IMR-90 (cell line): Measurements from ENCODE around the gene UNC13B. TPM values are rescaled to one million over a fixed set of nuclear protein-coding genes. Genes with fewer than 3 reads are reported as not detected.

Experiments used
- ATAC-seq: fragments of 200-7000 bp; cut with Tn5 transposase; 2 replicates; pipeline ENCODE4 v1.9.1; 2020; ENCODE audit warnings: low read depth, mild to moderate bottlenecking, moderate library complexity
- BruUV-seq: library from RNA; stranded (reverse); fragments of 400-500 nt; replicated peaks from 2 replicates; lab custom pipeline; 2021; lab: Mats Ljungman, UMichigan
- CTCF ChIA-PET: fragments of 300-600 bp; formaldehyde crosslinking; extraction: SDS; loops from one replicate; lab custom pipeline; 2021; ENCODE audit warnings: antibody characterized with exemption; lab: Yijun Ruan, JAX
- POLR2A ChIA-PET: fragments of 300-600 bp; sonication (Branson Sonifier 250); formaldehyde crosslinking; loops from one replicate; lab custom pipeline; 2022; ENCODE audit warnings: antibody characterized with exemption; ENCODE audit not compliant: unreplicated experiment; lab: Charles Lee
- DNase-seq: peaks from one replicate; pipeline ENCODE4 v3.0.0; 2013
- H2AFZ ChIP-seq: replicated peaks from 2 replicates; pipeline ENCODE3; 2013; ENCODE audit warnings: low read length, mild to moderate bottlenecking; ENCODE audit not compliant: poor library complexity
- H2AK5ac ChIP-seq: 2 replicates; pipeline ENCODE4 v1.6.1; 2013; ENCODE audit warnings: low read depth, low read length, inconsistent platforms
- H2AK9ac ChIP-seq: replicated peaks from 2 replicates; pipeline ENCODE3; 2013; ENCODE audit warnings: mild to moderate bottlenecking, low read depth, low read length, moderate library complexity; ENCODE audit not compliant: poor library complexity
- H2BK120ac ChIP-seq: 2 replicates; pipeline ENCODE4 v1.6.1; 2013; ENCODE audit warnings: low read depth, low read length, inconsistent platforms
- H2BK15ac ChIP-seq: 3 replicates; pipeline ENCODE4 v1.6.1; 2013; ENCODE audit warnings: low read depth, low read length, inconsistent platforms
- H2BK20ac ChIP-seq: 2 replicates; pipeline ENCODE4 v1.6.1; 2013; ENCODE audit warnings: low read depth, mild to moderate bottlenecking, inconsistent platforms, low read length, moderate library complexity
- H2BK5ac ChIP-seq: 2 replicates; pipeline ENCODE4 v1.6.1; 2013; ENCODE audit warnings: mild to moderate bottlenecking, low read depth, low read length, inconsistent platforms; ENCODE audit not compliant: poor library complexity, severe bottlenecking
- H3K14ac ChIP-seq: replicated peaks from 2 replicates; pipeline ENCODE4 v1.6.1; 2013; ENCODE audit warnings: low read depth, low read length, inconsistent platforms
- H3K18ac ChIP-seq: 2 replicates; pipeline ENCODE4 v1.6.1; 2013; ENCODE audit warnings: low read depth, low read length, control low read depth
- H3K23ac ChIP-seq: 2 replicates; pipeline ENCODE4 v1.6.1; 2013; ENCODE audit warnings: low read depth, low read length, inconsistent platforms
- H3K27ac ChIP-seq: 2 replicates; pipeline ENCODE4 v1.5.1; 2013; ENCODE audit warnings: mild to moderate bottlenecking, control low read depth, low read length; ENCODE audit not compliant: insufficient read depth
- H3K27me3 ChIP-seq: 2 replicates; pipeline ENCODE4 v1.6.1; 2013; ENCODE audit warnings: low read length; ENCODE audit not compliant: control insufficient read depth, insufficient read depth
- H3K36me3 ChIP-seq: 2 replicates; pipeline ENCODE4 v1.6.1; 2013; ENCODE audit warnings: low read length, mixed read lengths; ENCODE audit not compliant: control insufficient read depth, insufficient read depth
- H3K4ac ChIP-seq: 2 replicates; pipeline ENCODE4 v1.6.1; 2013; ENCODE audit warnings: low read depth, low read length, inconsistent platforms
- H3K4me1 ChIP-seq: 2 replicates; pipeline ENCODE4 v1.6.1; 2013; ENCODE audit warnings: low read length, mixed read lengths; ENCODE audit not compliant: control insufficient read depth, insufficient read depth
- H3K4me2 ChIP-seq: 2 replicates; pipeline ENCODE4 v1.6.1; 2013; ENCODE audit warnings: low read depth, mild to moderate bottlenecking, control low read depth, low read length, moderate library complexity
- H3K4me3 ChIP-seq: 2 replicates; pipeline ENCODE4 v1.5.1; 2013; ENCODE audit warnings: low read depth, mild to moderate bottlenecking, control low read depth, low read length, moderate library complexity; ENCODE audit not compliant: insufficient read depth
- H3K56ac ChIP-seq: 2 replicates; pipeline ENCODE4 v1.6.1; 2013; ENCODE audit warnings: low read length, inconsistent platforms; ENCODE audit not compliant: insufficient read depth; ENCODE audit errors: extremely low read depth
- H3K79me1 ChIP-seq, 2 experiments: 2 replicates each; pipeline ENCODE4 v1.6.1; 2013; ENCODE audit warnings: low read length in 2 of 2, inconsistent platforms in 1 of 2, low read depth in 1 of 2
- H3K9ac ChIP-seq: 2 replicates; pipeline ENCODE4 v1.6.1; 2013; ENCODE audit warnings: low read depth, low read length, control low read depth
- H3K9me1 ChIP-seq: 2 replicates; pipeline ENCODE4 v1.6.1; 2013; ENCODE audit warnings: low read length, inconsistent platforms; ENCODE audit not compliant: insufficient read depth
- H3K9me3 ChIP-seq: 2 replicates; pipeline ENCODE4 v1.6.1; 2013; ENCODE audit warnings: low read length; ENCODE audit not compliant: control insufficient read depth, insufficient read depth
- H4K20me1 ChIP-seq: 2 replicates; pipeline ENCODE4 v1.6.1; 2013; ENCODE audit warnings: low read length, inconsistent platforms; ENCODE audit not compliant: insufficient read depth
- H4K5ac ChIP-seq: 2 replicates; pipeline ENCODE4 v1.6.1; 2013; ENCODE audit warnings: mild to moderate bottlenecking, low read depth, low read length, control low read depth
- H4K8ac ChIP-seq, 2 experiments: 2 replicates each; pipeline ENCODE4 v1.6.1; 2013; ENCODE audit warnings: low read depth in 2 of 2, low read length in 2 of 2, control low read depth in 1 of 2, inconsistent platforms in 1 of 2
- H4K91ac ChIP-seq: 2 replicates; pipeline ENCODE4 v1.6.1; 2013; ENCODE audit warnings: low read depth, low read length, inconsistent platforms; ENCODE audit not compliant: insufficient read depth
- CHD1 ChIP-seq: IDR thresholded peaks from 2 replicates; pipeline ENCODE4 v1.6.1; 2012; ENCODE audit warnings: low read depth, low read length, improper control_type of control experiment
- FOS ChIP-seq: fragments of 150-350 bp; IDR thresholded peaks from 2 replicates; pipeline ENCODE4 v1.6.1; 2016; ENCODE audit warnings: low read depth, low read length
- RAD21 ChIP-seq: IDR thresholded peaks from 2 replicates; pipeline ENCODE4 v1.6.1; 2012; ENCODE audit warnings: low read length, improper control_type of control experiment
- RCOR1 ChIP-seq: IDR thresholded peaks from 2 replicates; pipeline ENCODE4 v1.6.1; 2012; ENCODE audit warnings: mild to moderate bottlenecking, low read length, improper control_type of control experiment; ENCODE audit not compliant: insufficient replicate concordance
- WGBS, 2 experiments: methylation state at CpG; one replicate each; pipeline versions ENCODE4 v1.1.5 to v1.1.7; 2013; ENCODE audit warnings: missing lambda C conversion rate in 2 of 2; ENCODE audit not compliant: insufficient read length in 1 of 2; ENCODE audit errors: extremely low coverage in 2 of 2; 5-methylcytosine and 5-hydroxymethylcytosine counted together
- dilution Hi-C: fragments of 300-500 bp; cut with HindIII; formaldehyde crosslinking; loops from one replicate; pipeline ENCODE4 v1.14.3; 2018; ENCODE audit warnings: low sequenced_read_pairs; ENCODE audit not compliant: unreplicated experiment
- in situ Hi-C: fragments of 300-500 bp; cut with MboI; formaldehyde crosslinking; loops from 3 replicates; pipeline ENCODE4 v1.14.3; 2019; ENCODE audit warnings: low sequenced_read_pairs, inconsistent platforms, mixed read lengths
- intact Hi-C: fragments of 100-400 bp; cut with micrococcal nuclease; formaldehyde crosslinking; loops from 2 replicates; pipeline ENCODE4 v1.10.0; 2022
- polyA plus RNA-seq, 3 experiments: library from polyadenylated mRNA; depleted of rRNA; stranded (reverse); fragments of >200 nt; gene quantifications; 2 replicates each; pipeline ENCODE4 v1.2.3, GENCODE V29; 2012; ENCODE audit warnings: low replicate concordance in 1 of 3
- total RNA-seq: library from RNA; depleted of rRNA; stranded (reverse); fragments of >200 nt; gene quantifications from 2 replicates; pipeline ENCODE4 v1.2.3, GENCODE V29; 2012
- TF ChIP-seq, protein P1 (sequence below): fragments of 150-350 bp; IDR thresholded peaks from 2 replicates; pipeline ENCODE4 v1.6.1; 2017; ENCODE audit warnings: mild to moderate bottlenecking, antibody characterized with exemption, low read length, low read depth

Gene UNC13B
- total and polyA plus RNA-seq, 2 of the 4 experiments (the other 2 are of a cell fraction), result 7.5 to 14.3 TPM

DNA sequence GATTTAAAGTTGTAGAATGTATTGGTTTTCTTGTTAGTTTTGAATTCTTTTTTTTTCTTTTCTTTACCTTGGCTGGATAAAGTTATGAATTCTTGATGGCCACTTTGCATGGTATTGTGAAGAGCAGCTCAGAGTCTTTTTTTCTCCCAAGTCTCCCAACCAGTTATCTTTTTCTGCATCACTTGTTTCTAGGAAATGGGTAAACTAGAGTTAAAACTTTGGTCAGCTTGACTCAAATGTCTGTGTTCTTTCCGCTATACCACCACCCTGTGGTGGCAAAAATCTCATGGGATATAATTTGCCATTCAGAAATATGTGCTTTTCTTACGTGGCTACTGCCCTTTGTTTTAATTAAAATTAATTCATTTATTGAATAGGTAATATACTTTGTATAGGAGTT lies 113.2 kb downstream of the UNC13B start:
- Histone ChIP-seq H2BK20ac (no peak overlapping the region), H4K8ac (no peak overlapping the region), H3K23ac (no peak overlapping the region), H3K56ac (no peak overlapping the region), H3K4me2 (no peak overlapping the region), H3K18ac (no peak overlapping the region), H2AK9ac (no peak overlapping the region), H3K27ac (no peak overlapping the region), H4K91ac (no peak overlapping the region), H3K27me3 (no peaks in the 10 kb centered on the region), H3K9ac (no peak overlapping the region), H3K4me3 (no peak overlapping the region), H2BK5ac (no peak overlapping the region), H3K36me3 (no peaks in the 10 kb centered on the region), H2AK5ac (no peak overlapping the region), H3K4ac (no peak overlapping the region), H4K20me1 (no peaks in the 10 kb centered on the region), H3K79me1 (no peaks in the 10 kb centered on the region), H4K5ac (no peak overlapping the region), H3K9me3 (no peaks in the 10 kb centered on the region), H3K14ac (no peak overlapping the region), H3K4me1 (peaks cover 4% of the 10 kb centered on the region; the same call in 1 of the 2 replicates), H2BK120ac (no peak overlapping the region), H2BK15ac (no peak overlapping the region), H3K9me1 (no peaks in the 10 kb centered on the region), H2AFZ (no peak overlapping the region)
- intact Hi-C loops, result loop anchor here (5.0 to 10.0 kb wide), 2 partner anchors 158 to 280 kb away; partner anchors contain the start of gene ATOSB
- DNase-seq (no peak), ATAC-seq (no peak)
- dilution Hi-C loops, result no loop called here
- BruUV-seq, result no TSS peak
- in situ Hi-C loops, result no loop called here
- no CpG with 5 or more reads among the region's 2 CpGs for WGBS, 2 experiments
- ChIA-PET POLR2A (no interaction called here), CTCF (no interaction called here)
- TF ChIP-seq CHD1, result no peak
- no peak for TF ChIP-seq RCOR1
- TF ChIP-seq, protein P1, sequence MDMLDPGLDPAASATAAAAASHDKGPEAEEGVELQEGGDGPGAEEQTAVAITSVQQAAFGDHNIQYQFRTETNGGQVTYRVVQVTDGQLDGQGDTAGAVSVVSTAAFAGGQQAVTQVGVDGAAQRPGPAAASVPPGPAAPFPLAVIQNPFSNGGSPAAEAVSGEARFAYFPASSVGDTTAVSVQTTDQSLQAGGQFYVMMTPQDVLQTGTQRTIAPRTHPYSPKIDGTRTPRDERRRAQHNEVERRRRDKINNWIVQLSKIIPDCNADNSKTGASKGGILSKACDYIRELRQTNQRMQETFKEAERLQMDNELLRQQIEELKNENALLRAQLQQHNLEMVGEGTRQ, result no peak
- no peak for TF ChIP-seq RAD21
- no peak for TF ChIP-seq FOS
